ENCODE measurements around the gene ACP5. TPM values are rescaled to one million over a fixed set of nuclear protein-coding genes. Genes with fewer than 3 reads are reported as not detected.

ACP5 gene
- total and polyA plus RNA-seq, 10 of the 15 experiments (the other 5 are each of a cell fraction or from before 2014, with no cell fraction given), result 1.0 to 73.4 (median 36.8) TPM

DNA sequence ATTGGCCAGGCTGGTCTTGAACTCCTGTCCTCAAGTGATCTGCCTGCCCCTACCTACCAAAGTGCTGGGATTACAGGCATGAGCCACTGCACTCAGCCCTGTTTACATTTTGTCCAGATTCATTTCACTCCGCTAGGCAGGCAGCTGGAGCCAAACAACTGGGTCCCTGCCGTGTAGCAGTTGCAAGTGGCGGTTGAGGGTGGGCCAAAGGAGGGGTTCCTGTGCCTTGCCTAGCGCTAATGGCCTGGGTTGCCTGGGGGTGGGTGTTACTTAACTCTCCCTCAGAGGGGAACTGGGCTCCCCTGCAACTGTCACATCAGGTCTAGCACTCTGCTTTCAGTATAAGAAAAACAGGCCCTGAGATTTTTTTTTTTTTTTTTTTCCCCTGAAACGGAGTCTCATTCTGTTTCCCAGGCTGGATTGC is 7.4 kb downstream of the ACP5 start:
- intact Hi-C loops (cut with micrococcal nuclease; ENCODE audit: unreplicated experiment) (no loop called here), in situ Hi-C loops (cut with MboI) (no loop called here)
- ChIA-PET CTCF (interaction anchor here (1.0 to 5.8 kb wide), 2 partner anchors 10 to 11 kb away, joined by 6 to 47 read pairs; no protein-coding TSS in a partner anchor), SMC1A (ENCODE audit: uncharacterized antibody, unreplicated experiment) (interaction anchor here (1.7 to 4.9 kb wide), 3 partner anchors 10 to 16 kb away, joined by 6 to 84 read pairs (median 31); no protein-coding TSS in a partner anchor), POLR2A (interaction anchor here (0.9 to 4.0 kb wide), 3 partner anchors 11 to 23 kb away, joined by 6 to 87 read pairs (median 36); partner anchors contain the start of genes ACP5 and ELOF1), RAD21 (ENCODE audit: unreplicated experiment) (interaction anchor here (0.7 to 3.1 kb wide), 5 partner anchors 8 to 168 kb away, joined by 3 to 66 read pairs (median 15); partner anchors contain the start of gene ACP5)
- DNase-seq (ENCODE audit: low read depth, low spot score) (no peak), ATAC-seq (no peak), FAIRE-seq (no peak)
- Histone ChIP-seq H3K4me1 (ENCODE audit: control insufficient read depth, insufficient read depth, low read length) (peaks cover 33% of the 10 kb centered on the region), H3K4me2 (ENCODE audit: control insufficient read depth, insufficient read depth) (0 out of 2 replicates have a peak overlapping the region, but pooled peaks have one; percentile 22), H3K4me3 (no peak overlapping the region), H3K79me2 (ENCODE audit: control insufficient read depth, insufficient read depth, low read length) (no peaks in the 10 kb centered on the region), H3K36me3 (ENCODE audit: control insufficient read depth in 2 of 2, insufficient read depth in 2 of 2, low read length in 1 of 2) (no peaks in the 10 kb centered on the region), H4K20me1 (ENCODE audit: control insufficient read depth, insufficient read depth) (no peaks in the 10 kb centered on the region), H3K27ac (ENCODE audit: control insufficient read depth, insufficient read depth) (peak overlapping the region; percentile 42), H3K9me3 (replicated peaks; ENCODE audit: control insufficient read depth, insufficient read depth, low read length) (no peaks in the 10 kb centered on the region), H2AFZ (ENCODE audit: control insufficient read depth, low read depth, low read length) (no peak overlapping the region), H3K27me3 (replicated peaks in 1 of 2; ENCODE audit: control insufficient read depth in 2 of 2, insufficient read depth in 2 of 2, low read length in 1 of 2) (no peaks in the 10 kb centered on the region), H3K9ac (ENCODE audit: control insufficient read depth, insufficient read depth, low read length) (no peak overlapping the region)
- WGBS (ENCODE audit: insufficient coverage, insufficient replicate concordance, low lambda C conversion rate, missing lambda C conversion rate), result 81% methylated on average over 4 of the region's 5 CpGs
- no TSS peak for BruUV-seq (replicated peaks)
- TF ChIP-seq, protein P1, sequence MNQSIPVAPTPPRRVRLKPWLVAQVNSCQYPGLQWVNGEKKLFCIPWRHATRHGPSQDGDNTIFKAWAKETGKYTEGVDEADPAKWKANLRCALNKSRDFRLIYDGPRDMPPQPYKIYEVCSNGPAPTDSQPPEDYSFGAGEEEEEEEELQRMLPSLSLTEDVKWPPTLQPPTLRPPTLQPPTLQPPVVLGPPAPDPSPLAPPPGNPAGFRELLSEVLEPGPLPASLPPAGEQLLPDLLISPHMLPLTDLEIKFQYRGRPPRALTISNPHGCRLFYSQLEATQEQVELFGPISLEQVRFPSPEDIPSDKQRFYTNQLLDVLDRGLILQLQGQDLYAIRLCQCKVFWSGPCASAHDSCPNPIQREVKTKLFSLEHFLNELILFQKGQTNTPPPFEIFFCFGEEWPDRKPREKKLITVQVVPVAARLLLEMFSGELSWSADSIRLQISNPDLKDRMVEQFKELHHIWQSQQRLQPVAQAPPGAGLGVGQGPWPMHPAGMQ (IDR thresholded peaks at IDR 0.05; ENCODE audit: borderline replicate concordance), result no peak
- TF ChIP-seq JUNB (IDR thresholded peaks at IDR 0.05) (no peak), RUNX3 (IDR thresholded peaks at IDR 0.05; ENCODE audit: low read length) (no peak), MYC (IDR thresholded peaks at IDR 0.05; ENCODE audit: insufficient read depth, insufficient read length, insufficient replicate concordance, low read length, severe bottlenecking) (no peak), MTA2 (IDR thresholded peaks at IDR 0.05; ENCODE audit: low read depth) (0 out of 2 replicates have a peak, but pooled peaks have one; percentile 53), TCF12 (IDR thresholded peaks at IDR 0.05; ENCODE audit: low read depth, low read length) (peak; percentile 7; the same call in 1 of the 2 replicates), CEBPZ (IDR thresholded peaks at IDR 0.05; ENCODE audit: low read depth, low read length) (no peak), WRNIP1 (IDR thresholded peaks at IDR 0.05; ENCODE audit: borderline replicate concordance, low read depth, low read length) (no peak)
- TF ChIP-seq, protein P2, sequence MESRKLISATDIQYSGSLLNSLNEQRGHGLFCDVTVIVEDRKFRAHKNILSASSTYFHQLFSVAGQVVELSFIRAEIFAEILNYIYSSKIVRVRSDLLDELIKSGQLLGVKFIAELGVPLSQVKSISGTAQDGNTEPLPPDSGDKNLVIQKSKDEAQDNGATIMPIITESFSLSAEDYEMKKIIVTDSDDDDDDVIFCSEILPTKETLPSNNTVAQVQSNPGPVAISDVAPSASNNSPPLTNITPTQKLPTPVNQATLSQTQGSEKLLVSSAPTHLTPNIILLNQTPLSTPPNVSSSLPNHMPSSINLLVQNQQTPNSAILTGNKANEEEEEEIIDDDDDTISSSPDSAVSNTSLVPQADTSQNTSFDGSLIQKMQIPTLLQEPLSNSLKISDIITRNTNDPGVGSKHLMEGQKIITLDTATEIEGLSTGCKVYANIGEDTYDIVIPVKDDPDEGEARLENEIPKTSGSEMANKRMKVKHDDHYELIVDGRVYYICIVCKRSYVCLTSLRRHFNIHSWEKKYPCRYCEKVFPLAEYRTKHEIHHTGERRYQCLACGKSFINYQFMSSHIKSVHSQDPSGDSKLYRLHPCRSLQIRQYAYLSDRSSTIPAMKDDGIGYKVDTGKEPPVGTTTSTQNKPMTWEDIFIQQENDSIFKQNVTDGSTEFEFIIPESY (IDR thresholded peaks at IDR 0.05), result peak; percentile 100
- TF ChIP-seq, protein P3, sequence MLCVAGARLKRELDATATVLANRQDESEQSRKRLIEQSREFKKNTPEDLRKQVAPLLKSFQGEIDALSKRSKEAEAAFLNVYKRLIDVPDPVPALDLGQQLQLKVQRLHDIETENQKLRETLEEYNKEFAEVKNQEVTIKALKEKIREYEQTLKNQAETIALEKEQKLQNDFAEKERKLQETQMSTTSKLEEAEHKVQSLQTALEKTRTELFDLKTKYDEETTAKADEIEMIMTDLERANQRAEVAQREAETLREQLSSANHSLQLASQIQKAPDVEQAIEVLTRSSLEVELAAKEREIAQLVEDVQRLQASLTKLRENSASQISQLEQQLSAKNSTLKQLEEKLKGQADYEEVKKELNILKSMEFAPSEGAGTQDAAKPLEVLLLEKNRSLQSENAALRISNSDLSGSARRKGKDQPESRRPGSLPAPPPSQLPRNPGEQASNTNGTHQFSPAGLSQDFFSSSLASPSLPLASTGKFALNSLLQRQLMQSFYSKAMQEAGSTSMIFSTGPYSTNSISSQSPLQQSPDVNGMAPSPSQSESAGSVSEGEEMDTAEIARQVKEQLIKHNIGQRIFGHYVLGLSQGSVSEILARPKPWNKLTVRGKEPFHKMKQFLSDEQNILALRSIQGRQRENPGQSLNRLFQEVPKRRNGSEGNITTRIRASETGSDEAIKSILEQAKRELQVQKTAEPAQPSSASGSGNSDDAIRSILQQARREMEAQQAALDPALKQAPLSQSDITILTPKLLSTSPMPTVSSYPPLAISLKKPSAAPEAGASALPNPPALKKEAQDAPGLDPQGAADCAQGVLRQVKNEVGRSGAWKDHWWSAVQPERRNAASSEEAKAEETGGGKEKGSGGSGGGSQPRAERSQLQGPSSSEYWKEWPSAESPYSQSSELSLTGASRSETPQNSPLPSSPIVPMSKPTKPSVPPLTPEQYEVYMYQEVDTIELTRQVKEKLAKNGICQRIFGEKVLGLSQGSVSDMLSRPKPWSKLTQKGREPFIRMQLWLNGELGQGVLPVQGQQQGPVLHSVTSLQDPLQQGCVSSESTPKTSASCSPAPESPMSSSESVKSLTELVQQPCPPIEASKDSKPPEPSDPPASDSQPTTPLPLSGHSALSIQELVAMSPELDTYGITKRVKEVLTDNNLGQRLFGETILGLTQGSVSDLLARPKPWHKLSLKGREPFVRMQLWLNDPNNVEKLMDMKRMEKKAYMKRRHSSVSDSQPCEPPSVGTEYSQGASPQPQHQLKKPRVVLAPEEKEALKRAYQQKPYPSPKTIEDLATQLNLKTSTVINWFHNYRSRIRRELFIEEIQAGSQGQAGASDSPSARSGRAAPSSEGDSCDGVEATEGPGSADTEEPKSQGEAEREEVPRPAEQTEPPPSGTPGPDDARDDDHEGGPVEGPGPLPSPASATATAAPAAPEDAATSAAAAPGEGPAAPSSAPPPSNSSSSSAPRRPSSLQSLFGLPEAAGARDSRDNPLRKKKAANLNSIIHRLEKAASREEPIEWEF (IDR thresholded peaks at IDR 0.05; ENCODE audit: insufficient replicate concordance, low read depth, low read length), result no peak
